Endothelial cell of umbilical vein (primary cell): ENCODE results near the gene UNC5C. TPM values are rescaled to one million over a fixed set of nuclear protein-coding genes. Genes with fewer than 3 reads are reported as not detected.

ENCODE experiments used
- BruUV-seq: library from RNA; stranded (reverse); fragments of 400-500 nt; replicated peaks from 2 replicates; lab custom pipeline; 2021; lab: Mats Ljungman, UMichigan
- CTCF ChIA-PET: fragments of 300-600, 350-600 bp; sonication (Branson Sonifier 250); formaldehyde crosslinking; loops from one replicate; lab custom pipeline; 2021; ENCODE audit warnings: antibody characterized with exemption, inconsistent platforms; lab: Charles Lee
- POLR2A ChIA-PET: fragments of 300-600, 350-600 bp; sonication (Branson Sonifier 250); formaldehyde crosslinking; loops from one replicate; lab custom pipeline; 2021; ENCODE audit warnings: antibody characterized with exemption, inconsistent platforms; lab: Charles Lee
- DNase-seq: peaks from one replicate; pipeline ENCODE4 v3.0.0-alpha.2; 2011; ENCODE audit warnings: low read depth, low spot score
- FAIRE-seq: peaks from 2 replicates; lab custom pipeline; 2011; peaks lifted over from hg19 to GRCh38; lab: Jason Lieb, UNC
- H2AFZ ChIP-seq: 2 replicates; pipeline ENCODE4 v1.6.0; 2012; ENCODE audit warnings: low read depth, low read length, control low read depth, inconsistent platforms
- H3K27ac ChIP-seq: 2 replicates; pipeline ENCODE4 v1.5.1; 2011; ENCODE audit warnings: low read depth, mild to moderate bottlenecking, control low read depth, low read length, moderate library complexity; ENCODE audit not compliant: insufficient read depth
- H3K27me3 ChIP-seq, 2 experiments: 2 replicates each; pipeline versions ENCODE4 v1.6.0 to v1.6.1; 2011; ENCODE audit warnings: low read length in 2 of 2, mixed read lengths in 1 of 2; ENCODE audit not compliant: control insufficient read depth in 2 of 2, insufficient read depth in 2 of 2
- H3K36me3 ChIP-seq, 2 experiments: 2 replicates in 1 of 2; 3 replicates in 1 of 2; pipeline ENCODE4 v1.5.1; 2011; ENCODE audit warnings: low read length in 2 of 2, mild to moderate bottlenecking in 1 of 2, moderate library complexity in 1 of 2; ENCODE audit not compliant: control insufficient read depth in 2 of 2, insufficient read depth in 2 of 2; ENCODE audit errors: extremely low read depth in 1 of 2
- H3K4me1 ChIP-seq: 3 replicates; pipeline ENCODE4 v1.5.1; 2011; ENCODE audit warnings: mild to moderate bottlenecking, low read length; ENCODE audit not compliant: control insufficient read depth, insufficient read depth; ENCODE audit errors: extremely low read depth
- H3K4me2 ChIP-seq: 2 replicates; pipeline ENCODE4 v1.6.1; 2011; ENCODE audit warnings: low read length, control low read depth, mixed read lengths; ENCODE audit not compliant: insufficient read depth
- H3K4me3 ChIP-seq, 3 experiments: fragments of 200-600 bp in 1 of 3; sonication (generic), shearing (Covaris generic) in 1 of 3; replicated peaks in 1 of 3; 2 replicates each; pipeline ENCODE4 v1.5.1; 2011 to 2016; ENCODE audit warnings: control low read depth in 3 of 3, low read length in 3 of 3, mild to moderate bottlenecking in 2 of 3, inconsistent platforms in 1 of 3, low read depth in 1 of 3, moderate library complexity in 1 of 3; ENCODE audit not compliant: insufficient read depth in 1 of 3
- H3K79me2 ChIP-seq: 2 replicates; pipeline ENCODE4 v1.6.0; 2012; ENCODE audit warnings: low read length, inconsistent platforms; ENCODE audit not compliant: control insufficient read depth, insufficient read depth
- H3K9ac ChIP-seq: replicated peaks from 2 replicates; pipeline ENCODE3; 2011; ENCODE audit warnings: low read length, control low read depth; ENCODE audit not compliant: insufficient read depth; ENCODE audit errors: extremely low read depth
- H3K9me1 ChIP-seq: replicated peaks from 3 replicates; pipeline ENCODE4 v1.6.0; 2011; ENCODE audit warnings: mild to moderate bottlenecking, low read length; ENCODE audit not compliant: control insufficient read depth, insufficient read depth; ENCODE audit errors: extremely low read depth
- H3K9me3 ChIP-seq: replicated peaks from 2 replicates; pipeline ENCODE4 v1.5.1; 2012; ENCODE audit warnings: low read length, inconsistent platforms; ENCODE audit not compliant: control insufficient read depth, insufficient read depth
- H4K20me1 ChIP-seq: replicated peaks from 2 replicates; pipeline ENCODE3; 2011; ENCODE audit warnings: mild to moderate bottlenecking, low read length; ENCODE audit not compliant: control insufficient read depth, insufficient read depth; ENCODE audit errors: extremely low read depth
- EZH2 ChIP-seq: IDR thresholded peaks from 2 replicates; pipeline ENCODE4 v1.6.1; 2012; ENCODE audit warnings: borderline replicate concordance, low read depth, mild to moderate bottlenecking, moderate library complexity, low read length, inconsistent platforms; ENCODE audit not compliant: severe bottlenecking
- FOS ChIP-seq: IDR thresholded peaks from 2 replicates; pipeline ENCODE4 v1.6.1; 2011; ENCODE audit warnings: mild to moderate bottlenecking, low read length, moderate library complexity, borderline replicate concordance; ENCODE audit not compliant: insufficient read depth
- GATA2 ChIP-seq: IDR thresholded peaks from 2 replicates; pipeline ENCODE4 v1.7.0; 2011; ENCODE audit warnings: low read depth, mild to moderate bottlenecking, moderate library complexity, mixed read lengths, low read length; ENCODE audit not compliant: insufficient read length, insufficient read depth
- JUN ChIP-seq: IDR thresholded peaks from 2 replicates; pipeline ENCODE4 v1.6.1; 2011; ENCODE audit warnings: borderline replicate concordance, low read depth; ENCODE audit not compliant: insufficient read length, insufficient read depth
- MYC ChIP-seq: IDR thresholded peaks from one replicate; pipeline ENCODE4 v1.6.1; 2011; ENCODE audit warnings: mild to moderate bottlenecking, low read depth, low read length
- POLR2A ChIP-seq: IDR thresholded peaks from 2 replicates; pipeline ENCODE4 v1.6.1; 2012; ENCODE audit warnings: low read depth, mild to moderate bottlenecking, control low read depth, low read length
- dilution Hi-C: fragments of 300-500 bp; cut with MboI; formaldehyde crosslinking; loops from one replicate; pipeline ENCODE4 v1.15.0; 2019; ENCODE audit warnings: low sequenced_read_pairs; ENCODE audit not compliant: extremely low pct_ligation_motif_present
- intact Hi-C: fragments of 100-400 bp; cut with micrococcal nuclease; formaldehyde crosslinking; loops from one replicate; pipeline ENCODE4 v1.10.0; 2022
- polyA plus RNA-seq, 4 experiments: library from polyadenylated mRNA; depleted of rRNA in 3 of 4; stranded (reverse) in 3 of 4; unstranded in 1 of 4; fragments of >200 nt; gene quantifications; 2 replicates each; pipeline versions ENCODE4 v1.2.1 to v1.2.3, GENCODE V29; 2011 to 2012; ENCODE audit warnings: missing spikeins in 1 of 4
- total RNA-seq: library from RNA; stranded (reverse); gene quantifications from 2 replicates; pipeline ENCODE4 v1.2.3, GENCODE V29; 2021
- TF ChIP-seq, protein P1 (sequence below), 2 donors: IDR thresholded peaks; 1 replicate in 1 of 2; 2 replicates in 1 of 2; pipeline ENCODE4 v1.5.1; 2011; ENCODE audit warnings: low read length in 2 of 2, mild to moderate bottlenecking in 2 of 2, moderate library complexity in 2 of 2, control low read depth in 1 of 2, inconsistent platforms in 1 of 2, low read depth in 1 of 2; ENCODE audit not compliant: insufficient read depth in 1 of 2; ENCODE audit errors: extremely low read depth in 1 of 2
- TF ChIP-seq, protein P2 (sequence below): IDR thresholded peaks from 2 replicates; pipeline ENCODE4 v1.6.1; 2011; ENCODE audit not compliant: insufficient read depth, insufficient read length

UNC5C gene
- total and polyA plus RNA-seq, 2 donors (not counting 3 experiments of a cell fraction or from before 2014, with no cell fraction given): 0.44 to 0.53 TPM

DNA sequence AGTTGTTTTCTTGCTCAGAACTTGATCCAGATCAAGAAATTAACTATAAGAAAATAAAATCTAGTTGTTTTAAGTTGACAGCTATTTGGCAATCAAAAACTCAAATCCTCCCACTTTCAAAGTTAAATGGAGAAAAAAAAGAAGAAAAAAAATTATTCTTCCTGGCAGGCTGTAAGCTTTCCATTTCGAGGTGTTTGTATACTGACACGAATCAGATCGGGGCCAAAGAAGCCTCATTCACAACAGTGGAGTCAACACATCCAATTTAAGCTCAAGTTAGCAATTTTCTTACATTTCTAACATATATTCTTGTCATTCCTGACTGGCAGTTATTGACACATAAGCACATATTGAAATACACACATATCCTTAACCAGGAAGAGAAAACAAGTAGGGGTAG is 119.4 kb downstream of the UNC5C start:
- Histone ChIP-seq H4K20me1 (no peaks in the 10 kb centered on the region), H3K4me2 (no peak overlapping the region), H3K79me2 (no peaks in the 10 kb centered on the region), H3K9ac (no peak overlapping the region), H3K4me1 (no peaks in the 10 kb centered on the region), H3K4me3 (no peak overlapping the region), H3K27me3 (no peaks in the 10 kb centered on the region), H3K9me1 (no peaks in the 10 kb centered on the region), H3K36me3 (no peaks in the 10 kb centered on the region), H3K9me3 (no peaks in the 10 kb centered on the region), H2AFZ (no peak overlapping the region), H3K27ac (no peak overlapping the region)
- dilution Hi-C loops (no loop called here), intact Hi-C loops (no loop called here)
- DNase-seq: no peak
- TF ChIP-seq, protein P1, sequence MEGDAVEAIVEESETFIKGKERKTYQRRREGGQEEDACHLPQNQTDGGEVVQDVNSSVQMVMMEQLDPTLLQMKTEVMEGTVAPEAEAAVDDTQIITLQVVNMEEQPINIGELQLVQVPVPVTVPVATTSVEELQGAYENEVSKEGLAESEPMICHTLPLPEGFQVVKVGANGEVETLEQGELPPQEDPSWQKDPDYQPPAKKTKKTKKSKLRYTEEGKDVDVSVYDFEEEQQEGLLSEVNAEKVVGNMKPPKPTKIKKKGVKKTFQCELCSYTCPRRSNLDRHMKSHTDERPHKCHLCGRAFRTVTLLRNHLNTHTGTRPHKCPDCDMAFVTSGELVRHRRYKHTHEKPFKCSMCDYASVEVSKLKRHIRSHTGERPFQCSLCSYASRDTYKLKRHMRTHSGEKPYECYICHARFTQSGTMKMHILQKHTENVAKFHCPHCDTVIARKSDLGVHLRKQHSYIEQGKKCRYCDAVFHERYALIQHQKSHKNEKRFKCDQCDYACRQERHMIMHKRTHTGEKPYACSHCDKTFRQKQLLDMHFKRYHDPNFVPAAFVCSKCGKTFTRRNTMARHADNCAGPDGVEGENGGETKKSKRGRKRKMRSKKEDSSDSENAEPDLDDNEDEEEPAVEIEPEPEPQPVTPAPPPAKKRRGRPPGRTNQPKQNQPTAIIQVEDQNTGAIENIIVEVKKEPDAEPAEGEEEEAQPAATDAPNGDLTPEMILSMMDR (IDR thresholded peaks at IDR 0.05; ENCODE audit: extremely low read depth in 1 of 2, insufficient read depth in 1 of 2, low read depth in 1 of 2, low read length in 2 of 2): no peak
- TF ChIP-seq POLR2A (no peak), GATA2 (no peak), FOS (no peak), JUN (no peak), EZH2 (no peak), MYC (no peak)
- TF ChIP-seq, protein P2, sequence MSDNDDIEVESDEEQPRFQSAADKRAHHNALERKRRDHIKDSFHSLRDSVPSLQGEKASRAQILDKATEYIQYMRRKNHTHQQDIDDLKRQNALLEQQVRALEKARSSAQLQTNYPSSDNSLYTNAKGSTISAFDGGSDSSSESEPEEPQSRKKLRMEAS: no peak
- ChIA-PET POLR2A (no interaction called here), CTCF (no interaction called here)
- BruUV-seq: no TSS peak
- FAIRE-seq: no peak
